ENCODE data around the gene DRAP1.

DRAP1 gene

DNA sequence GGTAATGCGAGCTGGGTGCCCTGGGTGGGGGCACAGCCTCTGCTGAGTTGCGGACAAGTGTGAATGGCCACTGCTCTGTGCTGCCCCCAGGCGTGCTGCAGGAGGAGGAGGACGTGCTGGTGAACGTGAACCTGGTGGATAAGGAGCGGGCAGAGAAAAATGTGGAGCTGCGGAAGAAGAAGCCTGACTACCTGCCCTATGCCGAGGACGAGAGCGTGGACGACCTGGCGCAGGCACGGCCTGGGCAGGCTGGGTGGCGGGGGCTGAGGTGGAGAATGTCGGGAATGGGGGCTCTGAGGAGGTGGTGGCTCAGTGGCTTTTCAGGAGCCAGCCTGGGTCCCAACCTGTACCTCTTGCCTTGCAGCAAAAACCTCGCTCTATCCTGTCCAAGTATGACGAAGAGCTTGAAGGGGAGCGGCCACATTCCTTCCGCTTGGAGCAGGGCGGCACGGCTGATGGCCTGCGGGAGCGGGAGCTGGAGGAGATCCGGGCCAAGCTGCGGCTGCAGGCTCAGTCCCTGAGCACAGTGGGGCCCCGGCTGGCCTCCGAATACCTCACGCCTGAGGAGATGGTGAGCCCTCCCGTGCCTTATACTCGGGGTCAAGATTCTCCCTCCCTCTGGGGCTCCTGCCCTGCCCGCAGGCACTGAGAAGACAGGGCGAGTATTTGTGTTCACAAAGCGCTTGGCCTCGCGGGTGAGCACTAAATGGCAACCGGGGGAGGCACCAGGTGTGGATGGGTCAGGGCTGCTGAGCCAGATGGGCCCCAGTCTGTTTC lies 46.9 kb downstream of the DRAP1 start:
- H3K9me2 ChIP-seq (replicated peaks; ENCODE audit: insufficient read depth, low read length): no peaks in the 10 kb centered on the region
- no peak for TF ChIP-seq EZH2 (optimal IDR thresholded peaks at IDR 0.05; ENCODE audit: low read depth, low read length)
- no peak for TF ChIP-seq EZH2phosphoT487 (IDR thresholded peaks at IDR 0.05; ENCODE audit: low read length)
- TF ChIP-seq, protein P1, sequence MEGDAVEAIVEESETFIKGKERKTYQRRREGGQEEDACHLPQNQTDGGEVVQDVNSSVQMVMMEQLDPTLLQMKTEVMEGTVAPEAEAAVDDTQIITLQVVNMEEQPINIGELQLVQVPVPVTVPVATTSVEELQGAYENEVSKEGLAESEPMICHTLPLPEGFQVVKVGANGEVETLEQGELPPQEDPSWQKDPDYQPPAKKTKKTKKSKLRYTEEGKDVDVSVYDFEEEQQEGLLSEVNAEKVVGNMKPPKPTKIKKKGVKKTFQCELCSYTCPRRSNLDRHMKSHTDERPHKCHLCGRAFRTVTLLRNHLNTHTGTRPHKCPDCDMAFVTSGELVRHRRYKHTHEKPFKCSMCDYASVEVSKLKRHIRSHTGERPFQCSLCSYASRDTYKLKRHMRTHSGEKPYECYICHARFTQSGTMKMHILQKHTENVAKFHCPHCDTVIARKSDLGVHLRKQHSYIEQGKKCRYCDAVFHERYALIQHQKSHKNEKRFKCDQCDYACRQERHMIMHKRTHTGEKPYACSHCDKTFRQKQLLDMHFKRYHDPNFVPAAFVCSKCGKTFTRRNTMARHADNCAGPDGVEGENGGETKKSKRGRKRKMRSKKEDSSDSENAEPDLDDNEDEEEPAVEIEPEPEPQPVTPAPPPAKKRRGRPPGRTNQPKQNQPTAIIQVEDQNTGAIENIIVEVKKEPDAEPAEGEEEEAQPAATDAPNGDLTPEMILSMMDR (IDR thresholded peaks at IDR 0.05; ENCODE audit: low read length): no peak
- DNase-seq: no peak
- H3K9ac ChIP-seq (ENCODE audit: low read length): no peak overlapping the region
- H2AFZ ChIP-seq (ENCODE audit: low read length): no peak overlapping the region
- H3K4me3 ChIP-seq (ENCODE audit: low read length): no peak overlapping the region
- H3K27ac ChIP-seq (ENCODE audit: low read length): no peak overlapping the region
- peaks cover 50% of the 10 kb centered on the region for H3K79me2 ChIP-seq (ENCODE audit: low read length)
- no peaks in the 10 kb centered on the region for H3K27me3 ChIP-seq (replicated peaks; ENCODE audit: insufficient read depth, low read length)
- no peaks in the 10 kb centered on the region; the same call in none of the 2 replicates for H3K36me3 ChIP-seq (replicated peaks; ENCODE audit: insufficient read depth, low read length)
- peaks cover 10% of the 10 kb centered on the region for H3K4me1 ChIP-seq (ENCODE audit: low read length)
- H4K20me1 ChIP-seq (ENCODE audit: insufficient read depth, low read length): no peaks in the 10 kb centered on the region
- H3K9me3 ChIP-seq (replicated peaks; ENCODE audit: insufficient read depth, low read length): no peaks in the 10 kb centered on the region
- no peaks in the 10 kb centered on the region for H3F3A ChIP-seq (ENCODE audit: insufficient read depth, low read length)
- H3K4me2 ChIP-seq (ENCODE audit: low read depth, low read length): no peak overlapping the region

DNA sequence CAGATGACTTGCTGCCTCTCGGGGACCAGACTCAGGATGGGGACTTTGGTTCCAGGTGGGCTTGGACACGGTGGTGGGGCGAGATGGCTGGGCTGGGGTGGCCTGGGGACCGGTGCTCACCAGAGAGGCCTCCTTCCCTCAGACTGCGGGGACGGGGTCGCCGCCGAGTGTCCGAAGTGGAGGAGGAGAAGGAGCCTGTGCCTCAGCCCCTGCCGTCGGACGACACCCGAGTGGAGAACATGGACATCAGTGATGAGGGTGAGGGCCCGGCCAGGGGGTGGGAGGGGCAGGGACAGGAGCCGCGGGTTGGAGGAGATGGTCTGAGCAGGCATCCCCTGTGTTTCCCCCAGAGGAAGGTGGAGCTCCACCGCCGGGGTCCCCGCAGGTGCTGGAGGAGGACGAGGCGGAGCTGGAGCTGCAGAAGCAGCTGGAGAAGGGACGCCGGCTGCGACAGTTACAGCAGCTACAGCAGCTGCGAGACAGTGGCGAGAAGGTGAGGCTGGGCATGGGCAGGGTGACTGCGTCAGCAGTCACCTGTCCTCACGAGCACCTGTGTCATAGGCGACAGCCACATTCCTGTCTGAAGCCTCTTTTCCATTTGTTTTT lies 48.2 kb downstream of the DRAP1 start:
- no peak for DNase-seq
- Histone ChIP-seq H3F3A (ENCODE audit: insufficient read depth, low read length) (no peaks in the 10 kb centered on the region), H3K4me3 (ENCODE audit: low read length) (no peak overlapping the region), H2AFZ (ENCODE audit: low read length) (no peak overlapping the region), H3K9me2 (replicated peaks; ENCODE audit: insufficient read depth, low read length) (no peaks in the 10 kb centered on the region), H3K9ac (ENCODE audit: low read length) (no peak overlapping the region), H3K27ac (ENCODE audit: low read length) (no peak overlapping the region), H3K9me3 (replicated peaks; ENCODE audit: insufficient read depth, low read length) (no peaks in the 10 kb centered on the region), H3K79me2 (ENCODE audit: low read length) (peaks cover 40% of the 10 kb centered on the region), H3K27me3 (replicated peaks; ENCODE audit: insufficient read depth, low read length) (no peaks in the 10 kb centered on the region), H3K36me3 (replicated peaks; ENCODE audit: insufficient read depth, low read length) (no peaks in the 10 kb centered on the region; the same call in none of the 2 replicates), H4K20me1 (ENCODE audit: insufficient read depth, low read length) (no peaks in the 10 kb centered on the region), H3K4me2 (ENCODE audit: low read depth, low read length) (no peak overlapping the region), H3K4me1 (ENCODE audit: low read length) (peaks cover 8% of the 10 kb centered on the region)
- TF ChIP-seq EZH2 (optimal IDR thresholded peaks at IDR 0.05; ENCODE audit: low read depth, low read length) (no peak), EZH2phosphoT487 (IDR thresholded peaks at IDR 0.05; ENCODE audit: low read length) (no peak)
- TF ChIP-seq, protein P1 (IDR thresholded peaks at IDR 0.05; ENCODE audit: low read length): no peak

DNA sequence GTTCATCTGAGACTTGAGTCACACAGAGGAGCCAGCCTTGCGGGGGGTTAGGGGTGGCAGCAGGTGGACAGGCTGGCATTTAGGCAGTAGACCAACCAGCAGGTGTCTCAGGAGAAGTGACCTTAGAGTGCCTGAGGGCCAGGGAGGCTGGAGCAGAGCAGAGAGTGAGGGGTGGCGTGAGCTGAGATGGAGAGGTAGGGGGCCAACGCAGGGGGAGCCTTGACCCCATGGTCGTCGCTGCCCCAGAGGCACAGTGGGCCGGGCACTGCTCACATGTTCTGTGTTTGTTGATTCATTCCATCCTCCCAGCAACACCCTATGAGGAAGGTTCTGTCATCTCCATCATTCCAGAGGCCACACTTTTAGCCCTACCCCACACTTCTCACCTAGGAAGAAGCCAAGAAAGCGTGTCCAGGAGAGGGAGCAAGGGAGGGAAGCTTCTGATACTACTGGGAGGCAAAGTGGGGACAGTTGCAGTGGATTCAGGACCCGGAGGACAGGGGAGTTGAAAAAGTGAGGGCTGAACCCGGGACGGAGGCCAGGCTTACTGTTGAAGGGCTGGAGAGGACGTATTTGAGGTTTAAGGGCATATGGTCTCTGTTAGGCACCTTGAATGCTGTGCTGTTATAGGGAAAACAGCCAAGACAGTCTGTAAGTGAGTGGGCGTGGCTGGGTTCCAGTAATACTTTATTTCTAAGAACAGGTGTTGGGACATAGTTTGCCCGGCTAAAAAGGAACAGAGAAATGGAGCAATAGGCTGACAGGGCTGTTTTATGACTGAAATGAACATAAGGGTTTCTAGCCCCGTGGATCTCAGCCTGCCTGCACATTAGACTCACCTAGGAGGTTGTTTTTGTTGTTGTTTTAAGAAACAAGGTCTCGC lies 49.6 kb downstream of the DRAP1 start:
- no peaks in the 10 kb centered on the region for H3K9me3 ChIP-seq (replicated peaks; ENCODE audit: insufficient read depth, low read length)
- H3K36me3 ChIP-seq (replicated peaks; ENCODE audit: insufficient read depth, low read length): no peaks in the 10 kb centered on the region; the same call in none of the 2 replicates
- no peaks in the 10 kb centered on the region for H3F3A ChIP-seq (ENCODE audit: insufficient read depth, low read length)
- no peak overlapping the region for H3K9ac ChIP-seq (ENCODE audit: low read length)
- no peak for TF ChIP-seq EZH2 (optimal IDR thresholded peaks at IDR 0.05; ENCODE audit: low read depth, low read length)
- TF ChIP-seq, protein P1 (IDR thresholded peaks at IDR 0.05; ENCODE audit: low read length): no peak
- no peak overlapping the region for H3K4me2 ChIP-seq (ENCODE audit: low read depth, low read length)
- no peak for DNase-seq
- H3K4me3 ChIP-seq (ENCODE audit: low read length): no peak overlapping the region
- no peak overlapping the region for H2AFZ ChIP-seq (ENCODE audit: low read length)
- H3K9me2 ChIP-seq (replicated peaks; ENCODE audit: insufficient read depth, low read length): no peaks in the 10 kb centered on the region
- H3K79me2 ChIP-seq (ENCODE audit: low read length): peaks cover 26% of the 10 kb centered on the region
- H4K20me1 ChIP-seq (ENCODE audit: insufficient read depth, low read length): no peaks in the 10 kb centered on the region
- no peaks in the 10 kb centered on the region for H3K27me3 ChIP-seq (replicated peaks; ENCODE audit: insufficient read depth, low read length)
- no peaks in the 10 kb centered on the region for H3K4me1 ChIP-seq (ENCODE audit: low read length)
- H3K27ac ChIP-seq (ENCODE audit: low read length): no peak overlapping the region

Data from MM.1S (cell line).